GM04503 (cell line): ENCODE results near the gene ZNF550.
A peak's percentile ranks its signal among the peaks of the same experiment; 100 is the strongest.

Experiments
- DNase-seq: peaks from one replicate; pipeline ENCODE4 v3.0.0-alpha.2; 2012; ENCODE audit warnings: low read depth

Gene ZNF550

GRCh38 chr19:57559404-57560025 is at the start of gene ZNF550:
Gene ZNF550 (minus strand): TSS chr19:57559863. CDS start chr19:57559682, 181 bp downstream.
- DNase-seq = peak; percentile 49

GRCh38 chr19:57606931-57607330 is 47.3 kb upstream of the ZNF550 start:
- no peak for DNase-seq

- peak; percentile 52 for DNase-seq
Measured at GRCh38 chr19:57599761-57600383, 40.2 kb upstream of the ZNF550 start, which contains the start of gene ZNF530. Gene ZNF530 (plus strand): TSS chr19:57599885. CDS start chr19:57604346, 4,461 bp downstream.

- no peak for DNase-seq
Measured at GRCh38 chr19:57599377-57599760, 39.7 kb upstream of the ZNF550 start.

GRCh38 chr19:57587529-57587928 is 27.9 kb upstream of the ZNF550 start:
- DNase-seq = peak; percentile 91

GRCh38 chr19:57583521-57584416 is 24.1 kb upstream of the ZNF550 start, which contains the start of gene ZIK1:
Gene ZIK1 (plus strand): TSS chr19:57584145. CDS start chr19:57584357, 212 bp downstream.
- peak; percentile 70 for DNase-seq

GRCh38 chr19:57583104-57583520 is 23.4 kb upstream of the ZNF550 start:
- no peak for DNase-seq

GRCh38 chr19:57578487-57579205 is 19.0 kb upstream of the ZNF550 start, which contains the start of gene ZNF416:
Gene ZNF416 (minus strand): TSS chr19:57578911. CDS start chr19:57578704, 207 bp downstream.
- DNase-seq = peak; percentile 93

GRCh38 chr19:57576661-57577060 is 17.0 kb upstream of the ZNF550 start:
- no peak for DNase-seq

- no peak for DNase-seq
Measured at GRCh38 chr19:57572415-57572947, 12.8 kb upstream of the ZNF550 start.

- no peak for DNase-seq
Measured at GRCh38 chr19:57570707-57571106, 11.0 kb upstream of the ZNF550 start.

- no peak for DNase-seq
Measured at GRCh38 chr19:57566396-57567265, 7.0 kb upstream of the ZNF550 start.

- DNase-seq = no peak
Measured at GRCh38 chr19:57563547-57563946, 3.9 kb upstream of the ZNF550 start.

- DNase-seq = peak; percentile 67
Measured at GRCh38 chr19:57560049-57560491, 407 bp upstream of the ZNF550 start.

- no peak for DNase-seq
Measured at GRCh38 chr19:57559008-57559403, 657 bp downstream of the ZNF550 start.

- no peak for DNase-seq
Measured at GRCh38 chr19:57558525-57558924, 1.1 kb downstream of the ZNF550 start.

- DNase-seq = no peak
Measured at GRCh38 chr19:57557659-57558058, 2.0 kb downstream of the ZNF550 start.

- no peak for DNase-seq
Measured at GRCh38 chr19:57552432-57552831, 7.2 kb downstream of the ZNF550 start.

- no peak for DNase-seq
Measured at GRCh38 chr19:57546513-57546912, 13.2 kb downstream of the ZNF550 start.

GRCh38 chr19:57537953-57538547 is 21.6 kb downstream of the ZNF550 start:
- DNase-seq = no peak
